Smooth muscle cell (in vitro differentiated cells): ENCODE results near the gene HMGCS1. TPM values are rescaled to one million over a fixed set of nuclear protein-coding genes. Genes with fewer than 3 reads are reported as not detected.
A peak's percentile ranks its signal among the peaks of the same experiment; 100 is the strongest.
"Not testable (repeated sequence)": the region's sequence is repeated elsewhere in the genome, so short reads cannot be mapped to it uniquely, and the experiment has no call there.

ENCODE experiments used
- DNase-seq: peaks from one replicate; lab custom pipeline; 2025; ENCODE audit not compliant: unreplicated experiment; lab: John Stamatoyannopoulos, UW
- H2AFZ ChIP-seq: fragments of 200-600 bp; sonication (generic); 2 replicates; pipeline ENCODE4 v1.6.0; 2016; ENCODE audit warnings: antibody characterized with exemption, low read depth, mild to moderate bottlenecking
- H3F3A ChIP-seq: fragments of 200-600 bp; sonication (generic); 2 replicates; pipeline ENCODE4 v1.6.0; 2017; ENCODE audit warnings: antibody characterized with exemption, low read depth
- H3K27ac ChIP-seq: fragments of 200-600 bp; sonication (generic); 2 replicates; pipeline ENCODE4 v1.5.1; 2016; ENCODE audit warnings: low read depth, mild to moderate bottlenecking
- H3K27me3 ChIP-seq: fragments of 200-600 bp; sonication (generic); 2 replicates; pipeline ENCODE4 v1.6.1; 2016; ENCODE audit warnings: low read depth, mild to moderate bottlenecking
- H3K36me3 ChIP-seq: fragments of 200-600 bp; sonication (generic); 2 replicates; pipeline ENCODE4 v1.5.1; 2016; ENCODE audit warnings: low read depth
- H3K4me1 ChIP-seq: fragments of 200-600 bp; sonication (generic); 2 replicates; pipeline ENCODE4 v1.5.1; 2016; ENCODE audit warnings: low read depth
- H3K4me2 ChIP-seq: fragments of 200-600 bp; sonication (generic); 2 replicates; pipeline ENCODE4 v1.6.0; 2016; ENCODE audit warnings: mild to moderate bottlenecking
- H3K4me3 ChIP-seq: fragments of 200-600 bp; sonication (generic); 2 replicates; pipeline ENCODE4 v1.5.1; 2016; ENCODE audit warnings: mild to moderate bottlenecking
- H3K79me2 ChIP-seq: fragments of 200-600 bp; sonication (generic); 2 replicates; pipeline ENCODE4 v1.6.0; 2016; ENCODE audit warnings: low read depth, mild to moderate bottlenecking
- H3K9ac ChIP-seq: fragments of 200-600 bp; sonication (generic); 2 replicates; pipeline ENCODE4 v1.6.0; 2016; ENCODE audit warnings: low read depth
- H3K9me3 ChIP-seq: fragments of 200-600 bp; sonication (generic); replicated peaks from 2 replicates; pipeline ENCODE4 v1.5.1; 2016; ENCODE audit warnings: low read depth
- H4K20me1 ChIP-seq: fragments of 200-600 bp; sonication (generic); 2 replicates; pipeline ENCODE4 v1.6.0; 2016; ENCODE audit warnings: low read depth
- CTCF ChIP-seq: fragments of 200-600 bp; sonication (generic); IDR thresholded peaks from 2 replicates; pipeline ENCODE4 v1.5.1; 2017; ENCODE audit warnings: borderline replicate concordance, mild to moderate bottlenecking, antibody characterized with exemption; ENCODE audit not compliant: insufficient read depth, poor library complexity, severe bottlenecking
- WGBS: methylation state at CpG from one replicate; pipeline ENCODE4 v1.1.7; 2016; ENCODE audit warnings: low lambda C conversion rate; 5-methylcytosine and 5-hydroxymethylcytosine counted together
- polyA plus RNA-seq: library from polyadenylated mRNA; unstranded; fragments of >200 nt; fragmentation: Nextera tagmentation; extraction: Ambion mirVana; gene quantifications from 2 replicates; pipeline ENCODE4 v1.2.1, GENCODE V29; 2016
- total RNA-seq: library from RNA; depleted of rRNA; stranded (reverse); fragments of >200 nt; gene quantifications from 2 replicates; pipeline ENCODE4 v1.2.3, GENCODE V29; 2014

HMGCS1 gene
- total and polyA plus RNA-seq, 2 experiments from 2014 or later: 51.8 to 94.0 TPM

- no peaks in the 10 kb centered on the region for H4K20me1 ChIP-seq
- 87% methylated on average over 2 of the region's 2 CpGs for WGBS
- H3K36me3 ChIP-seq: no peaks in the 10 kb centered on the region
Measured at GRCh38 chr5:43336159-43336558, 22.9 kb upstream of the HMGCS1 start.

GRCh38 chr5:43335681-43336080, 22.5 kb upstream of the HMGCS1 start:
- Histone ChIP-seq H3K4me1 (no peaks in the 10 kb centered on the region), H3F3A (no peaks in the 10 kb centered on the region), H2AFZ (no peak overlapping the region), H3K9ac (no peak overlapping the region), H3K9me3 (no peaks in the 10 kb centered on the region), H3K4me2 (no peak overlapping the region), H3K36me3 (no peaks in the 10 kb centered on the region), H3K4me3 (no peak overlapping the region), H3K79me2 (no peaks in the 10 kb centered on the region), H3K27me3 (no peaks in the 10 kb centered on the region), H4K20me1 (no peaks in the 10 kb centered on the region), H3K27ac (peak overlapping the region; percentile 52)
- DNase-seq: no peak
- WGBS: 86% methylated on average over 4 of the region's 4 CpGs
- TF ChIP-seq CTCF: no peak

More at GRCh38 chr5:43336159-43336558, 22.9 kb upstream of the HMGCS1 start:
- Histone ChIP-seq H3K9ac (no peak overlapping the region), H2AFZ (no peak overlapping the region), H3K9me3 (no peaks in the 10 kb centered on the region), H3K27me3 (no peaks in the 10 kb centered on the region), H3K4me1 (no peaks in the 10 kb centered on the region), H3K4me3 (no peak overlapping the region), H3K4me2 (no peak overlapping the region), H3K27ac (peak overlapping the region; percentile 80), H3K79me2 (no peaks in the 10 kb centered on the region), H3F3A (no peaks in the 10 kb centered on the region)
- no peak for DNase-seq
- no peak for TF ChIP-seq CTCF

- Histone ChIP-seq H3F3A (no peaks in the 10 kb centered on the region), H3K4me3 (no peak overlapping the region), H3K4me2 (no peak overlapping the region), H3K9ac (no peak overlapping the region), H3K27me3 (no peaks in the 10 kb centered on the region), H3K9me3 (no peaks in the 10 kb centered on the region), H3K79me2 (no peaks in the 10 kb centered on the region), H3K4me1 (no peaks in the 10 kb centered on the region), H2AFZ (no peak overlapping the region), H3K36me3 (no peaks in the 10 kb centered on the region), H4K20me1 (no peaks in the 10 kb centered on the region), H3K27ac (no peak overlapping the region)
- no peak for TF ChIP-seq CTCF
- DNase-seq: no peak
- 83% methylated on average over 1 of the region's 1 CpG for WGBS
Measured at GRCh38 chr5:43332401-43332800, 19.2 kb upstream of the HMGCS1 start.

GRCh38 chr5:43325624-43326023, 12.4 kb upstream of the HMGCS1 start:
- not testable (repeated sequence) for H3K9ac ChIP-seq, DNase-seq, H4K20me1 ChIP-seq, H3K79me2 ChIP-seq, H3K27ac ChIP-seq, H3K4me2 ChIP-seq, H2AFZ ChIP-seq, H3K36me3 ChIP-seq, H3K4me3 ChIP-seq, H3K9me3 ChIP-seq, H3F3A ChIP-seq, H3K27me3 ChIP-seq, H3K4me1 ChIP-seq

- not testable (repeated sequence) for H3K27me3 ChIP-seq, H3K36me3 ChIP-seq
- WGBS: 69% methylated on average over 3 of the region's 3 CpGs
Measured at GRCh38 chr5:43323488-43323887, 10.3 kb upstream of the HMGCS1 start.

More at GRCh38 chr5:43323488-43323887, 10.3 kb upstream of the HMGCS1 start:
- H3K9ac ChIP-seq, H3K9me3 ChIP-seq, DNase-seq, H4K20me1 ChIP-seq, H3K79me2 ChIP-seq, H2AFZ ChIP-seq, H3K4me1 ChIP-seq, H3F3A ChIP-seq, H3K27ac ChIP-seq, H3K4me2 ChIP-seq, H3K4me3 ChIP-seq: not testable (repeated sequence)
